ENCODE results near the gene KIF14. TPM values are rescaled to one million over a fixed set of nuclear protein-coding genes. Genes with fewer than 3 reads are reported as not detected.

The KIF14 gene
- total and polyA plus RNA-seq, 2 experiments from 2014 or later: 13.3 to 23.2 TPM

DNA sequence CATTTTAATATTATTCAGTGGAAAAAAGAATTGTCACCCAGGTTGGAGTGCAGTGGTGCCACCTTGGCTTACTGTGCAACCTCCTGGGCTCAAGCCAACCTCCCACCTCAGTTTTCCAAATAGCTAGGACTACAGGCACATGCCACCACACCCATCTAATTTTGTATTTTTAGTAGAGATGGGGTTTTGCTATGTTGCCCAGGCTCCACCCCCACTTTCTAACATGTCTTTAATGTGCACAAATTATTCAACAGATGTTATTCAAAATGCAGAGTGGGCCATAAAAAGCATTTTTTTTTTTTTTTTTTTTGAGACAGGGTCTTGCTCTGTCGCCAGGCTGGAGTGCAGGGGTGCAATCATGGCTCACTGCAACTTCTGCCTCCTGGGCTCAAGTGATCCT is 31.8 kb upstream of the KIF14 start:
- ATAC-seq (no peak), DNase-seq (ENCODE audit: low spot score) (no peak)
- Histone ChIP-seq H3K36me3 (ENCODE audit: insufficient read depth) (peaks cover 15% of the 10 kb centered on the region), H3K27me3 (ENCODE audit: insufficient read depth) (no peaks in the 10 kb centered on the region), H3F3A (replicated peaks; ENCODE audit: low read depth) (0 out of 2 replicates have a peak, but pooled peaks cover 4% of the 10 kb centered on the region), H3K4me3 (no peak overlapping the region), H3K9me2 (ENCODE audit: insufficient read depth) (no peaks in the 10 kb centered on the region), H3K27ac (ENCODE audit: low read depth) (no peak overlapping the region), H3K4me2 (no peak overlapping the region), H3K4me1 (ENCODE audit: insufficient read depth) (peaks cover 9% of the 10 kb centered on the region), H4K20me1 (replicated peaks; ENCODE audit: insufficient read depth) (peaks cover 3% of the 10 kb centered on the region; the same call in 1 of the 2 replicates), H2AFZ (no peak overlapping the region), H3K79me2 (replicated peaks; ENCODE audit: insufficient read depth) (no peaks in the 10 kb centered on the region)
- Mint-ChIP-seq H3K36me3 (ENCODE audit: low read depth) (peaks cover 46% of the 10 kb centered on the region), H3K9me3 (no peaks in the 10 kb centered on the region), H3K27me3 (ENCODE audit: insufficient read depth, low read depth, poor library complexity) (no peaks in the 10 kb centered on the region), H3K4me1 (peaks cover 12% of the 10 kb centered on the region), H3K27ac (no peak overlapping the region), H3K4me3 (no peak overlapping the region)
- TF ChIP-seq, protein P1, sequence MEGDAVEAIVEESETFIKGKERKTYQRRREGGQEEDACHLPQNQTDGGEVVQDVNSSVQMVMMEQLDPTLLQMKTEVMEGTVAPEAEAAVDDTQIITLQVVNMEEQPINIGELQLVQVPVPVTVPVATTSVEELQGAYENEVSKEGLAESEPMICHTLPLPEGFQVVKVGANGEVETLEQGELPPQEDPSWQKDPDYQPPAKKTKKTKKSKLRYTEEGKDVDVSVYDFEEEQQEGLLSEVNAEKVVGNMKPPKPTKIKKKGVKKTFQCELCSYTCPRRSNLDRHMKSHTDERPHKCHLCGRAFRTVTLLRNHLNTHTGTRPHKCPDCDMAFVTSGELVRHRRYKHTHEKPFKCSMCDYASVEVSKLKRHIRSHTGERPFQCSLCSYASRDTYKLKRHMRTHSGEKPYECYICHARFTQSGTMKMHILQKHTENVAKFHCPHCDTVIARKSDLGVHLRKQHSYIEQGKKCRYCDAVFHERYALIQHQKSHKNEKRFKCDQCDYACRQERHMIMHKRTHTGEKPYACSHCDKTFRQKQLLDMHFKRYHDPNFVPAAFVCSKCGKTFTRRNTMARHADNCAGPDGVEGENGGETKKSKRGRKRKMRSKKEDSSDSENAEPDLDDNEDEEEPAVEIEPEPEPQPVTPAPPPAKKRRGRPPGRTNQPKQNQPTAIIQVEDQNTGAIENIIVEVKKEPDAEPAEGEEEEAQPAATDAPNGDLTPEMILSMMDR (conservative IDR thresholded peaks at IDR 0.05; ENCODE audit: low read depth in 2 of 2): no peak
- TF ChIP-seq ZNF331 (CRISPR knock-in tag; IDR thresholded peaks at IDR 0.05; ENCODE audit: low read depth) (no peak), JUNB (IDR thresholded peaks at IDR 0.05; ENCODE audit: unreplicated experiment) (no peak), POLR2AphosphoS5 (IDR thresholded peaks at IDR 0.05; ENCODE audit: low read depth) (no peak)

DNA sequence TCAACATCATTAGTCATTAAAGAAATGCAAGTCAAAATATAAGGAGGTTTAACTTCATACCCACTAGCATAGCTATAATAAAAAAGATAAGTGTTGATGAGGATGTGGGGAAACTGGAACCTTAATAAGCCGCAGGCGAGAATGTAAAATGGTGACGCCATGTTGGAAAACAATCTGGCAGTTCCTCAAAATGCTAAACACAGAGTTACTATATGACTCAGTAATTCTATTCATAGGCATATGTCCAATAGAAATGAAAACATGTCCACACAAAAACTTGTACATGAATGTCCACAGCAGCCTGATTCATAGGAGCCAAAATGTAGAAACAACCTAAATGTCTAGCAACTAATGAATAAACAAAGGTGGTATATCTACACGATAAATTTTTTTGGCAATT is 26.0 kb upstream of the KIF14 start:
- Histone ChIP-seq H3K4me3 (no peak overlapping the region), H3K36me3 (ENCODE audit: insufficient read depth) (peaks cover 9% of the 10 kb centered on the region), H3K27ac (ENCODE audit: low read depth) (no peak overlapping the region), H2AFZ (no peak overlapping the region), H4K20me1 (replicated peaks; ENCODE audit: insufficient read depth) (no peaks in the 10 kb centered on the region), H3K4me1 (ENCODE audit: insufficient read depth) (no peaks in the 10 kb centered on the region), H3K27me3 (ENCODE audit: insufficient read depth) (no peaks in the 10 kb centered on the region), H3K4me2 (no peak overlapping the region), H3K79me2 (replicated peaks; ENCODE audit: insufficient read depth) (no peaks in the 10 kb centered on the region), H3F3A (replicated peaks; ENCODE audit: low read depth) (no peaks in the 10 kb centered on the region), H3K9me2 (ENCODE audit: insufficient read depth) (no peaks in the 10 kb centered on the region)
- no peak for ATAC-seq
- Mint-ChIP-seq H3K27me3 (ENCODE audit: insufficient read depth, low read depth, poor library complexity) (peaks cover 2% of the 10 kb centered on the region), H3K36me3 (ENCODE audit: low read depth) (peaks cover 24% of the 10 kb centered on the region; the same call in 2 of the 3 replicates), H3K4me1 (no peaks in the 10 kb centered on the region), H3K4me3 (no peak overlapping the region), H3K27ac (no peak overlapping the region), H3K9me3 (no peaks in the 10 kb centered on the region; the same call in 2 of the 3 replicates)
- DNase-seq (ENCODE audit: low spot score): no peak
- TF ChIP-seq STAT1 (IDR thresholded peaks at IDR 0.05; ENCODE audit: unreplicated experiment) (no peak), REST (IDR thresholded peaks at IDR 0.05; ENCODE audit: unreplicated experiment) (no peak), JUNB (IDR thresholded peaks at IDR 0.05; ENCODE audit: unreplicated experiment) (no peak)
- TF ChIP-seq, protein P1 (conservative IDR thresholded peaks at IDR 0.05; ENCODE audit: low read depth in 2 of 2): no peak

All from GM23338 (cell line).